WTC11 (cell line): Measurements from ENCODE around the gene FBRSL1. TPM values are rescaled to one million over a fixed set of nuclear protein-coding genes. Genes with fewer than 3 reads are reported as not detected.

Source experiments
- ATAC-seq: fragments of 200-7000 bp; cut with Tn5 transposase; 2 replicates; pipeline ENCODE4 v1.10.0; 2021; ENCODE audit warnings: mild to moderate bottlenecking, moderate library complexity
- CTCF ChIA-PET: fragments of 300-600 bp; sonication (Branson Sonifier 250); formaldehyde crosslinking; loops from one replicate; lab custom pipeline; 2021; ENCODE audit warnings: antibody characterized with exemption; lab: Charles Lee
- POLR2A ChIA-PET: fragments of 350-600 bp; sonication (Branson Sonifier 250); formaldehyde crosslinking; loops from one replicate; lab custom pipeline; 2021; ENCODE audit warnings: antibody characterized with exemption; lab: Charles Lee
- DNase-seq: peaks from one replicate; pipeline ENCODE4 v3.0.0; 2021; ENCODE audit warnings: low spot score
- H3K27ac Mint-ChIP-seq: 2 replicates; pipeline ENCODE4 v1.8.0; 2021; ENCODE audit warnings: mixed read lengths
- H3K27me3 Mint-ChIP-seq: 2 replicates; pipeline ENCODE4 v1.8.0; 2021; ENCODE audit warnings: low read depth, mild to moderate bottlenecking, moderate library complexity, mixed read lengths
- H3K36me3 Mint-ChIP-seq: 2 replicates; pipeline ENCODE4 v1.8.0; 2021; ENCODE audit warnings: mixed read lengths
- H3K4me1 Mint-ChIP-seq: 2 replicates; pipeline ENCODE4 v1.8.0; 2022; ENCODE audit warnings: mixed read lengths
- H3K4me3 Mint-ChIP-seq: 2 replicates; pipeline ENCODE4 v1.8.0; 2021; ENCODE audit warnings: mild to moderate bottlenecking, moderate library complexity, mixed read lengths
- H3K9me3 Mint-ChIP-seq: 2 replicates; pipeline ENCODE4 v1.8.0; 2021; ENCODE audit warnings: mixed read lengths
- ATF1 ChIP-seq: sonication (generic); formaldehyde crosslinking; IDR thresholded peaks from 2 replicates; pipeline ENCODE4 v1.8.1; 2023; ENCODE audit warnings: mild to moderate bottlenecking, moderate library complexity, missing genetic modification reagents
- ESRRA ChIP-seq: sonication (generic); formaldehyde crosslinking; IDR thresholded peaks from 2 replicates; pipeline ENCODE4 v1.8.1; 2022; ENCODE audit warnings: mild to moderate bottlenecking, missing genetic modification reagents, borderline replicate concordance
- FOXP1 ChIP-seq: sonication (generic); formaldehyde crosslinking; IDR thresholded peaks from 2 replicates; pipeline ENCODE4 v1.8.0; 2022; ENCODE audit warnings: missing genetic modification reagents, mild to moderate bottlenecking, moderate library complexity, borderline replicate concordance
- NFE2L1 ChIP-seq: sonication (generic); formaldehyde crosslinking; IDR thresholded peaks from 2 replicates; pipeline ENCODE4 v1.8.1; 2023; ENCODE audit warnings: missing genetic modification reagents
- SMAD4 ChIP-seq: sonication (generic); formaldehyde crosslinking; IDR thresholded peaks from 2 replicates; pipeline ENCODE4 v1.8.0; 2022; ENCODE audit warnings: mild to moderate bottlenecking, missing genetic modification reagents
- TEAD1 ChIP-seq: sonication (generic); formaldehyde crosslinking; IDR thresholded peaks from 2 replicates; pipeline ENCODE4 v1.8.0; 2022; ENCODE audit warnings: mild to moderate bottlenecking, missing genetic modification reagents
- ZBTB21 ChIP-seq: sonication (generic); formaldehyde crosslinking; IDR thresholded peaks from 2 replicates; pipeline ENCODE4 v1.8.1; 2023; ENCODE audit warnings: mild to moderate bottlenecking, missing genetic modification reagents, borderline replicate concordance
- ZNF396 ChIP-seq: fragments of 250-450 bp; sonication (Bioruptor Pico); IDR thresholded peaks from 2 replicates; pipeline ENCODE4 v1.8.0; 2021; ENCODE audit warnings: mild to moderate bottlenecking, moderate library complexity, borderline replicate concordance
- total RNA-seq: library from RNA; stranded (reverse); gene quantifications from 3 replicates; pipeline ENCODE4 v1.2.3, GENCODE V29; 2021
- TF ChIP-seq, protein P1 (sequence below): sonication (generic); formaldehyde crosslinking; IDR thresholded peaks from 2 replicates; pipeline ENCODE4 v1.8.1; 2023; ENCODE audit warnings: mild to moderate bottlenecking, moderate library complexity, missing genetic modification reagents
- TF ChIP-seq, protein P2 (sequence below): sonication (generic); formaldehyde crosslinking; IDR thresholded peaks from 2 replicates; pipeline ENCODE4 v1.8.1; 2023; ENCODE audit warnings: mild to moderate bottlenecking, missing genetic modification reagents, borderline replicate concordance
- TF ChIP-seq, protein P3 (sequence below): sonication (generic); formaldehyde crosslinking; conservative IDR thresholded peaks from 2 replicates; pipeline ENCODE4 v1.8.1; 2022; ENCODE audit warnings: mild to moderate bottlenecking, missing genetic modification reagents
- TF ChIP-seq, protein P4 (sequence below): sonication (generic); formaldehyde crosslinking; IDR thresholded peaks from 2 replicates; pipeline ENCODE4 v1.8.0; 2022; ENCODE audit warnings: mild to moderate bottlenecking, missing genetic modification reagents
- TF ChIP-seq, protein P5 (sequence below): fragments of 250-450 bp; sonication (Bioruptor Pico); IDR thresholded peaks from 2 replicates; pipeline ENCODE4 v2.1.2; 2022; ENCODE audit warnings: mild to moderate bottlenecking, moderate library complexity

FBRSL1 gene
- total RNA-seq, 1 experiment from 2014 or later: 129 TPM

DNA sequence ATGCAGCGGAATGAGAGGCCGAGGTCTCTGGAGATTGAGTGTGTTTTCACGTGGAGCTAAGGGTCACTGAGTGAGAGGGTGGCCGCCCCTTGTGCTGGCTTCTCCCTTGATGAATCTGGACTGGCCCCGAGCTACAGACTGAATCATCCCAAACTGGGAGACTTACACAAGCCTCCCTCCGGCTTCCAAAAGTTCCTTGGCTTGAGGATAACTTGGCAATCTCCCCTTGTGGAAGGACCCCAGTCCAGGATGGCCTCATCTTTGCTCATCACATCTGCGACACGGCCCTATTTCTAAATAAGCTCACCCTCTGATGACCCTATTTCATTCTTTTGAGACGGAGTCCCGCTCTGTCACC is 41.5 kb upstream of the FBRSL1 start:
- ATAC-seq (no peak), DNase-seq (no peak)
- H3K9me3 Mint-ChIP-seq: no peaks in the 10 kb centered on the region
- peaks cover 14% of the 10 kb centered on the region for H3K4me1 Mint-ChIP-seq
- peaks cover 80% of the 10 kb centered on the region for H3K27me3 Mint-ChIP-seq
- no peaks in the 10 kb centered on the region for H3K36me3 Mint-ChIP-seq
- H3K4me3 Mint-ChIP-seq: no peak overlapping the region
- TF ChIP-seq ESRRA (CRISPR knock-in tag) (no peak), TEAD1 (CRISPR knock-in tag) (no peak)
- TF ChIP-seq, protein P1, sequence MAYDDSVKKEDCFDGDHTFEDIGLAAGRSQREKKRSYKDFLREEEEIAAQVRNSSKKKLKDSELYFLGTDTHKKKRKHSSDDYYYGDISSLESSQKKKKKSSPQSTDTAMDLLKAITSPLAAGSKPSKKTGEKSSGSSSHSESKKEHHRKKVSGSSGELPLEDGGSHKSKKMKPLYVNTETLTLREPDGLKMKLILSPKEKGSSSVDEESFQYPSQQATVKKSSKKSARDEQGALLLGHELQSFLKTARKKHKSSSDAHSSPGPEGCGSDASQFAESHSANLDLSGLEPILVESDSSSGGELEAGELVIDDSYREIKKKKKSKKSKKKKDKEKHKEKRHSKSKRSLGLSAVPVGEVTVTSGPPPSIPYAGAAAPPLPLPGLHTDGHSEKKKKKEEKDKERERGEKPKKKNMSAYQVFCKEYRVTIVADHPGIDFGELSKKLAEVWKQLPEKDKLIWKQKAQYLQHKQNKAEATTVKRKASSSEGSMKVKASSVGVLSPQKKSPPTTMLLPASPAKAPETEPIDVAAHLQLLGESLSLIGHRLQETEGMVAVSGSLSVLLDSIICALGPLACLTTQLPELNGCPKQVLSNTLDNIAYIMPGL (CRISPR knock-in tag): no peak
- TF ChIP-seq, protein P2, sequence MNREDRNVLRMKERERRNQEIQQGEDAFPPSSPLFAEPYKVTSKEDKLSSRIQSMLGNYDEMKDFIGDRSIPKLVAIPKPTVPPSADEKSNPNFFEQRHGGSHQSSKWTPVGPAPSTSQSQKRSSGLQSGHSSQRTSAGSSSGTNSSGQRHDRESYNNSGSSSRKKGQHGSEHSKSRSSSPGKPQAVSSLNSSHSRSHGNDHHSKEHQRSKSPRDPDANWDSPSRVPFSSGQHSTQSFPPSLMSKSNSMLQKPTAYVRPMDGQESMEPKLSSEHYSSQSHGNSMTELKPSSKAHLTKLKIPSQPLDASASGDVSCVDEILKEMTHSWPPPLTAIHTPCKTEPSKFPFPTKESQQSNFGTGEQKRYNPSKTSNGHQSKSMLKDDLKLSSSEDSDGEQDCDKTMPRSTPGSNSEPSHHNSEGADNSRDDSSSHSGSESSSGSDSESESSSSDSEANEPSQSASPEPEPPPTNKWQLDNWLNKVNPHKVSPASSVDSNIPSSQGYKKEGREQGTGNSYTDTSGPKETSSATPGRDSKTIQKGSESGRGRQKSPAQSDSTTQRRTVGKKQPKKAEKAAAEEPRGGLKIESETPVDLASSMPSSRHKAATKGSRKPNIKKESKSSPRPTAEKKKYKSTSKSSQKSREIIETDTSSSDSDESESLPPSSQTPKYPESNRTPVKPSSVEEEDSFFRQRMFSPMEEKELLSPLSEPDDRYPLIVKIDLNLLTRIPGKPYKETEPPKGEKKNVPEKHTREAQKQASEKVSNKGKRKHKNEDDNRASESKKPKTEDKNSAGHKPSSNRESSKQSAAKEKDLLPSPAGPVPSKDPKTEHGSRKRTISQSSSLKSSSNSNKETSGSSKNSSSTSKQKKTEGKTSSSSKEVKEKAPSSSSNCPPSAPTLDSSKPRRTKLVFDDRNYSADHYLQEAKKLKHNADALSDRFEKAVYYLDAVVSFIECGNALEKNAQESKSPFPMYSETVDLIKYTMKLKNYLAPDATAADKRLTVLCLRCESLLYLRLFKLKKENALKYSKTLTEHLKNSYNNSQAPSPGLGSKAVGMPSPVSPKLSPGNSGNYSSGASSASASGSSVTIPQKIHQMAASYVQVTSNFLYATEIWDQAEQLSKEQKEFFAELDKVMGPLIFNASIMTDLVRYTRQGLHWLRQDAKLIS: no peak
- TF ChIP-seq, protein P3, sequence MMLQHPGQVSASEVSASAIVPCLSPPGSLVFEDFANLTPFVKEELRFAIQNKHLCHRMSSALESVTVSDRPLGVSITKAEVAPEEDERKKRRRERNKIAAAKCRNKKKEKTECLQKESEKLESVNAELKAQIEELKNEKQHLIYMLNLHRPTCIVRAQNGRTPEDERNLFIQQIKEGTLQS (CRISPR knock-in tag): no peak
- POLR2A ChIA-PET: no interaction called here
- no peak overlapping the region for H3K27ac Mint-ChIP-seq
- CTCF ChIA-PET: interaction anchor here (1.1 to 2.9 kb wide), 3 partner anchors 12 to 75 kb away, joined by 3 to 19 read pairs (median 10); no protein-coding TSS in a partner anchor

DNA sequence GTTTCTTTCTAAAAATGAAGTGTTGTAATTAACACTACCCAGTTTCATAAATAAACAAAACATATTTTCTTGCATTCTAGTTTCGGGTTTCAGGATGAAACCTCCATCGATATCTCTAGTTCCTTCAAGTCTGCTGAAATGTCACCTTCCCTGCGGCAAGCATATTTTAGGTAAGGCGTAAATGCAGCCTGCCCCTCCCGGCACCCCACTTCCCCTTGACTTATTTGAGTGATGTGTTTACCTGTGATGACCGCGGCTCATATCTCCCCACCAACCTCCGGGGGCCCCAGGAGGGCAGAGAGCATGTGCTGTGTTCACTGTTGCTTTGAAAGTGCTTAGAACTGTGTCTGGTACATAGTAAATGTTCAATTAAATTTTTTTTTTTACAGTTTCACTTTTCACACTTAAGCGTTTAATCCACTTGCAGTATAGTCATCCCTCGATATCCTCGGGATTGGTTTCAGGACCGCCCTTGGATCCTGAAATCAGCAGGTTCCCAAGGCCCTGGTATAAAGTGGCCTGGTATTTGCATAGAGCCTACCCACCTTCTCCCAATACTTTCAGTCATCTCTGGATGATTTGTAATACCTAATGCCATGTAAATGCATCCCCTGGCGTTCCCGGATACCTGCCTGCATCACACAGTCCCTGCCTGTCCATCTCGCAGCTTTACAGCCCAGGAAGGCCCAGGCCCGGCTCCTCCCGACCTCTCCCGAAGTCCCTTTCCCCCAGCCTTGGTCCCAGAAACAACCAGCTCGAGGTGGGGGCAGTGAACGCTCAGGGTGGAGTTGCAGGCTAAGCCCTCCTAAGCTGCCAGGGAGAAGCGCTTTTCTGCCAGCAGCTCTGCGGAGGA is 40.2 kb upstream of the FBRSL1 start:
- Mint-ChIP-seq H3K36me3 (no peaks in the 10 kb centered on the region), H3K27me3 (peaks cover 69% of the 10 kb centered on the region)
- POLR2A ChIA-PET: interaction anchor here (0.6 kb wide), 1 partner anchor 112 kb away, joined by 3 read pairs; no protein-coding TSS in a partner anchor

More for the DNA sequence above, 40.2 kb upstream of the FBRSL1 start:
- DNase-seq: no peak
- Mint-ChIP-seq H3K9me3 (no peaks in the 10 kb centered on the region), H3K4me3 (no peak overlapping the region), H3K4me1 (peaks cover 10% of the 10 kb centered on the region), H3K27ac (no peak overlapping the region)
- TF ChIP-seq ZBTB21 (CRISPR knock-in tag) (no peak), SMAD4 (no peak), ATF1 (CRISPR knock-in tag) (no peak), NFE2L1 (CRISPR knock-in tag) (no peak), ZNF396 (no peak), FOXP1 (CRISPR knock-in tag) (no peak)
- TF ChIP-seq, protein P3 (CRISPR knock-in tag): no peak
- TF ChIP-seq, protein P4, sequence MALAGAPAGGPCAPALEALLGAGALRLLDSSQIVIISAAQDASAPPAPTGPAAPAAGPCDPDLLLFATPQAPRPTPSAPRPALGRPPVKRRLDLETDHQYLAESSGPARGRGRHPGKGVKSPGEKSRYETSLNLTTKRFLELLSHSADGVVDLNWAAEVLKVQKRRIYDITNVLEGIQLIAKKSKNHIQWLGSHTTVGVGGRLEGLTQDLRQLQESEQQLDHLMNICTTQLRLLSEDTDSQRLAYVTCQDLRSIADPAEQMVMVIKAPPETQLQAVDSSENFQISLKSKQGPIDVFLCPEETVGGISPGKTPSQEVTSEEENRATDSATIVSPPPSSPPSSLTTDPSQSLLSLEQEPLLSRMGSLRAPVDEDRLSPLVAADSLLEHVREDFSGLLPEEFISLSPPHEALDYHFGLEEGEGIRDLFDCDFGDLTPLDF (CRISPR knock-in tag): no peak
- TF ChIP-seq, protein P5, sequence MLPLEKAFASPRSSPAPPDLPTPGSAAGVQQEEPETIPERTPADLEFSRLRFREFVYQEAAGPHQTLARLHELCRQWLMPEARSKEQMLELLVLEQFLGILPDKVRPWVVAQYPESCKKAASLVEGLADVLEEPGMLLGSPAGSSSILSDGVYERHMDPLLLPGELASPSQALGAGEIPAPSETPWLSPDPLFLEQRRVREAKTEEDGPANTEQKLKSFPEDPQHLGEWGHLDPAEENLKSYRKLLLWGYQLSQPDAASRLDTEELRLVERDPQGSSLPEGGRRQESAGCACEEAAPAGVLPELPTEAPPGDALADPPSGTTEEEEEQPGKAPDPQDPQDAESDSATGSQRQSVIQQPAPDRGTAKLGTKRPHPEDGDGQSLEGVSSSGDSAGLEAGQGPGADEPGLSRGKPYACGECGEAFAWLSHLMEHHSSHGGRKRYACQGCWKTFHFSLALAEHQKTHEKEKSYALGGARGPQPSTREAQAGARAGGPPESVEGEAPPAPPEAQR (CRISPR knock-in tag): no peak
- CTCF ChIA-PET: interaction anchor here (0.7 to 2.0 kb wide), 4 partner anchors 53 to 165 kb away, joined by 3 to 6 read pairs (median 3); no protein-coding TSS in a partner anchor
- no peak for ATAC-seq
